Inflammatory macrophage (primary cell): ENCODE results near the gene KCNJ15.
"Not testable (repeated sequence)": the region's sequence is repeated elsewhere in the genome, so short reads cannot be mapped to it uniquely, and the experiment has no call there.

Experiments
- DNase-seq, 2 donors: peaks; one replicate each; pipeline ENCODE4 v3.0.0-alpha.2; 2020 to 2022
- total RNA-seq, 18 experiments: gene quantifications; one replicate each; lab custom pipeline; 2026; ENCODE audit warnings: mixed read lengths in 6 of 18, inconsistent platforms in 2 of 18; lab: John Stamatoyannopoulos, UW

Gene KCNJ15
- total RNA-seq = 0 to 0.59 (median 0.10) reads per million in 18 experiments

- no peak for DNase-seq
These were observed at the start of gene KCNJ15 for GRCh38 chr21:38256599-38257302. KCNJ15 (plus strand) TSS chr21:38256991; CDS start chr21:38299262, 42,271 bp downstream.

GRCh38 chr21:38208118-38208517, 48.7 kb upstream of the KCNJ15 start:
- DNase-seq = no peak

GRCh38 chr21:38211321-38211720, 45.5 kb upstream of the KCNJ15 start:
- DNase-seq = no peak

GRCh38 chr21:38212706-38213105, 44.1 kb upstream of the KCNJ15 start:
- no peak for DNase-seq

GRCh38 chr21:38219049-38219628, 37.7 kb upstream of the KCNJ15 start:
- DNase-seq = peak; percentile 83 to 86

GRCh38 chr21:38220270-38220737, 36.5 kb upstream of the KCNJ15 start:
- DNase-seq = peak; percentile 69 to 72

- DNase-seq = peak; percentile 30 to 51
These were observed 35.2 kb upstream of the KCNJ15 start for GRCh38 chr21:38221594-38221993.

GRCh38 chr21:38223893-38224540, 32.8 kb upstream of the KCNJ15 start:
- DNase-seq = peak; percentile 13 to 24

- no peak for DNase-seq
These were observed 29.4 kb upstream of the KCNJ15 start for GRCh38 chr21:38227401-38227800.

GRCh38 chr21:38228115-38228514, 28.7 kb upstream of the KCNJ15 start:
- DNase-seq = no peak

GRCh38 chr21:38228537-38228936, 28.3 kb upstream of the KCNJ15 start:
- DNase-seq = peak in 1 of 2 donors; percentile 30

GRCh38 chr21:38229260-38229877, 27.4 kb upstream of the KCNJ15 start:
- peak in 1 of 2 donors; percentile 9 for DNase-seq

GRCh38 chr21:38234395-38235142, 22.2 kb upstream of the KCNJ15 start:
- no peak for DNase-seq

- DNase-seq = not testable (repeated sequence)
These were observed 21.5 kb upstream of the KCNJ15 start for GRCh38 chr21:38235251-38235650.

- no peak for DNase-seq
These were observed 20.6 kb upstream of the KCNJ15 start for GRCh38 chr21:38236232-38236631.

- no peak for DNase-seq
These were observed 17.1 kb upstream of the KCNJ15 start for GRCh38 chr21:38239672-38240071.

GRCh38 chr21:38240129-38240528, 16.7 kb upstream of the KCNJ15 start:
- no peak for DNase-seq

- no peak for DNase-seq
These were observed 15.6 kb upstream of the KCNJ15 start for GRCh38 chr21:38241029-38241740.

GRCh38 chr21:38242061-38242460, 14.7 kb upstream of the KCNJ15 start:
- peak; percentile 53 to 59 for DNase-seq

- DNase-seq = no peak
These were observed 12.9 kb upstream of the KCNJ15 start for GRCh38 chr21:38243732-38244406.

- DNase-seq = no peak
These were observed 12.4 kb upstream of the KCNJ15 start for GRCh38 chr21:38244407-38244787.
